Left colon (tissue), 2 donors: ENCODE data around the gene BCAS1. TPM values are rescaled to one million over a fixed set of nuclear protein-coding genes. Genes with fewer than 3 reads are reported as not detected.

ENCODE experiments used
- ATAC-seq: fragments of 200-7000 bp; cut with Tn5 transposase; one replicate; pipeline ENCODE4 v1.9.1; 2020; ENCODE audit warnings: mild to moderate bottlenecking, moderate library complexity
- DNase-seq, 2 donors: peaks; one replicate each; pipeline ENCODE4 v3.0.0-alpha.2; 2020
- intact Hi-C, 2 donors: fragments of 100-400 bp; cut with DNase I in 1 of 2; cut with micrococcal nuclease in 1 of 2; formaldehyde crosslinking; loops; one replicate each; pipeline versions ENCODE4 v1.11.2 to v1.14.0; 2022; cut with DNase I, micrococcal nuclease
- total RNA-seq, 2 donors: library from RNA; stranded (reverse); fragmentation: NEBNext Ultra II Directional; extraction: Animal tissue kit (Norgen Biotek cat#: 25700); gene quantifications; one replicate each; pipeline ENCODE4 v1.2.1, GENCODE V29; 2021
- donor health status: DM: no; HTN: no; CAD: no.
- donor health status: DM: yes; HTN: yes; CAD: no.

BCAS1 gene
- total RNA-seq, 2 donors from 2014 or later, result 149 to 152 TPM

- intact Hi-C loops, result no loop called here
- DNase-seq (peak in 1 of 2 donors; percentile 16), ATAC-seq (peak; percentile 77)
Measured at GRCh38 chr20:54103762-54104600, 33.6 kb upstream of the BCAS1 start.

- ATAC-seq (peak; percentile 79), DNase-seq (peak; percentile 82 to 94)
- intact Hi-C loops, result no loop called here
Measured at GRCh38 chr20:54103067-54103761, 32.8 kb upstream of the BCAS1 start.

- intact Hi-C loops, result no loop called here
- DNase-seq (no peak), ATAC-seq (no peak)
Measured at GRCh38 chr20:54102543-54102942, 32.1 kb upstream of the BCAS1 start.

- intact Hi-C loops, result no loop called here
- no peak for DNase-seq
- ATAC-seq, result no peak
Measured at GRCh38 chr20:54100563-54100962, 30.2 kb upstream of the BCAS1 start.

GRCh38 chr20:54099894-54100293 lies 29.5 kb upstream of the BCAS1 start:
- no peak for DNase-seq
- ATAC-seq, result no peak
- intact Hi-C loops, result loop anchor here (5.0 to 10.0 kb wide), 4 partner anchors 95 to 552 kb away; no protein-coding TSS in a partner anchor

GRCh38 chr20:54098047-54098446 lies 27.7 kb upstream of the BCAS1 start:
- DNase-seq, result no peak
- intact Hi-C loops, result loop anchor here (5.0 to 10.0 kb wide), 4 partner anchors 97 to 554 kb away; no protein-coding TSS in a partner anchor
- no peak for ATAC-seq

- no peak for ATAC-seq
Measured at GRCh38 chr20:54097236-54097529, 26.8 kb upstream of the BCAS1 start.

GRCh38 chr20:54095824-54096223 lies 25.4 kb upstream of the BCAS1 start:
- intact Hi-C loops, result loop anchor here (5.0 to 10.0 kb wide), 4 partner anchors 99 to 556 kb away; no protein-coding TSS in a partner anchor
- DNase-seq (no peak), ATAC-seq (no peak)

More at GRCh38 chr20:54097236-54097529, 26.8 kb upstream of the BCAS1 start:
- DNase-seq, result no peak
- intact Hi-C loops, result loop anchor here (5.0 to 10.0 kb wide), 4 partner anchors 98 to 555 kb away; no protein-coding TSS in a partner anchor

GRCh38 chr20:54094268-54094580 lies 23.8 kb upstream of the BCAS1 start:
- intact Hi-C loops, result loop anchor here in 1 of 2 donors (10.0 kb wide), 2 partner anchors 101 to 551 kb away; no protein-coding TSS in a partner anchor
- ATAC-seq, result no peak
- no peak for DNase-seq

GRCh38 chr20:54093423-54094267 lies 23.3 kb upstream of the BCAS1 start:
- no peak for ATAC-seq
- intact Hi-C loops, result loop anchor here in 1 of 2 donors (10.0 kb wide), 2 partner anchors 101 to 551 kb away; no protein-coding TSS in a partner anchor
- no peak for DNase-seq

GRCh38 chr20:54092021-54092420 lies 21.6 kb upstream of the BCAS1 start:
- intact Hi-C loops, result loop anchor here in 1 of 2 donors (10.0 kb wide), 2 partner anchors 103 to 553 kb away; no protein-coding TSS in a partner anchor
- no peak for ATAC-seq
- DNase-seq, result no peak

GRCh38 chr20:54091120-54091480 lies 20.7 kb upstream of the BCAS1 start:
- no peak for ATAC-seq
- intact Hi-C loops, result loop anchor here in 1 of 2 donors (10.0 kb wide), 2 partner anchors 104 to 554 kb away; no protein-coding TSS in a partner anchor
- no peak for DNase-seq

- ATAC-seq, result no peak
- no peak for DNase-seq
- intact Hi-C loops, result loop anchor here in 1 of 2 donors (10.0 kb wide), 2 partner anchors 104 to 554 kb away; no protein-coding TSS in a partner anchor
Measured at GRCh38 chr20:54090230-54091119, 20.1 kb upstream of the BCAS1 start.

GRCh38 chr20:54088430-54088829 lies 18.0 kb upstream of the BCAS1 start:
- intact Hi-C loops, result no loop called here

GRCh38 chr20:54086507-54087039 lies 16.2 kb upstream of the BCAS1 start:
- intact Hi-C loops, result no loop called here
- DNase-seq (no peak), ATAC-seq (peak; percentile 76)

More at GRCh38 chr20:54088430-54088829, 18.0 kb upstream of the BCAS1 start:
- DNase-seq, result no peak
- no peak for ATAC-seq

- DNase-seq, result no peak
- peak; percentile 63 for ATAC-seq
Measured at GRCh38 chr20:54085910-54086309, 15.5 kb upstream of the BCAS1 start.

GRCh38 chr20:54085425-54085824 lies 15.0 kb upstream of the BCAS1 start:
- ATAC-seq (no peak), DNase-seq (no peak)
- intact Hi-C loops, result no loop called here

More at GRCh38 chr20:54085910-54086309, 15.5 kb upstream of the BCAS1 start:
- intact Hi-C loops, result no loop called here
